Left kidney (tissue), 2 donors: ENCODE measurements around the gene AGAP1. TPM values are rescaled to one million over a fixed set of nuclear protein-coding genes. Genes with fewer than 3 reads are reported as not detected.

Source experiments
- DNase-seq: peaks from one replicate; pipeline ENCODE4 v3.0.0-alpha.2; 2013
- polyA plus RNA-seq: library from polyadenylated mRNA; unstranded; fragments of 120-200 nt; gene quantifications from one replicate; pipeline ENCODE4 v1.2.1, GENCODE V29; 2013; ENCODE audit not compliant: insufficient read length

Gene AGAP1
- polyA plus RNA-seq, 1 donor, result 21.2 TPM

DNA sequence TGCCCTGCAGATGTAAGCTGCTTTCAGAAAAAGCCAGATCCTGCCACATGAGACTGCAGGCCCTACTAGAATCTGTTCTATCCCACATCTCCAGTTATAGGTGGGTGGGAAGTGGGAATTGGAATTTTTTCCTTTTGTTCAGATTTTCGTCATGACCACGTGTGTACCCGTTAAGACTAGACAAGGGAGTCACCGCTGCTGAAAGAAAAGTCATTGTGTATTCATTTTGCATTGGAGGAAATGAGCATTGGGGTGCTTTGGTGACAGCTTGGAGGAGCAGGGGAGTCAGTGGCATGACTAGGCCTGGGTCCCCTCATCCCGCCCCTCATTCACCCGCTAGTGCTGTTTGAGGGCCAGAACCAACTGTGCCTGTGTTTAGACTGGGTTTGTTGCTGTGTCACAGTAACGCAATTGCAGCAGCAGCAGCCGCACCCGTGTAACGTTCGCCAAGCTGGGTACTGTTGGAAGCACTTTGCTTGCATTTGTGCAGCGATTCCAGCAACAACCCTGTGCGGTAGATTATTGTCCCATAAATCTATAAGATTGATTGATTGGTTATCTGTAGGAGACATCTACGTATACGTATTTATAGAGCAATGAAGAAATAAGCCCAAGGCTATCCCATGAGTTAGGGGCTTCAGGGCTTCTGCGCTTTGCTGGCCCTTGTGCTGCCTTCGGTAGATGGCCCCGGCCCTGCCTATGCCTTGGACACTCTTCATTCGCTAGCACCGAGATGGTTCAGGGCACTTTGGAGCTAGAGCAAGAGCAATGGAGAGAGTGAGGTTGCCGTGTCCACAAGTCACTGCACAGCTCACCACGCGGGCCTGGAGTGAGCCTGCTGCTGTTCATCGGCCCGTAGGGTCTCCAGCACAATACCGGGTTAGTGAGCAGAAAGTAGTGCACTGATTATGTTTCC lies 194.9 kb downstream of the AGAP1 start:
- DNase-seq, result no peak

DNA sequence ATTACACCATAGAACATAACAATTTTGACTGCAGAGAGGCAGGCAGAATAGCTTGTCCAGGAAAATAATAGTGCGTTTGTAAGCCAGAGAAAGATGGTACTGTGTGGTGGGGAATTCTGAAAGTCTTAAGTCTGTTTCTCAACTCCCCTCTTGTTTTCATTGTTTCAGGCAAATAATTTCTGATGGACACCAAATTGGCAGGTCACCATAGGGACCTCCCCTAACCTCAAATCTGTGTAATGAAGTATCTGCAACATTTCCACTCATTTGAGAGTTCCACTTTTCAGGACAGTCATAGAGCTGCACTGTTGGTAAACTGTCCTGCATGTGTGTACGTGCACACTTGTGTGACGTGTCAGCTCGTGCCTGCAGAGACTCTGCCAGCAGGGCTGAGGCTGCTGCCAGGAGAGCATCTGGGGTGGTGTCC lies 195.6 kb downstream of the AGAP1 start:
- no peak for DNase-seq

DNA sequence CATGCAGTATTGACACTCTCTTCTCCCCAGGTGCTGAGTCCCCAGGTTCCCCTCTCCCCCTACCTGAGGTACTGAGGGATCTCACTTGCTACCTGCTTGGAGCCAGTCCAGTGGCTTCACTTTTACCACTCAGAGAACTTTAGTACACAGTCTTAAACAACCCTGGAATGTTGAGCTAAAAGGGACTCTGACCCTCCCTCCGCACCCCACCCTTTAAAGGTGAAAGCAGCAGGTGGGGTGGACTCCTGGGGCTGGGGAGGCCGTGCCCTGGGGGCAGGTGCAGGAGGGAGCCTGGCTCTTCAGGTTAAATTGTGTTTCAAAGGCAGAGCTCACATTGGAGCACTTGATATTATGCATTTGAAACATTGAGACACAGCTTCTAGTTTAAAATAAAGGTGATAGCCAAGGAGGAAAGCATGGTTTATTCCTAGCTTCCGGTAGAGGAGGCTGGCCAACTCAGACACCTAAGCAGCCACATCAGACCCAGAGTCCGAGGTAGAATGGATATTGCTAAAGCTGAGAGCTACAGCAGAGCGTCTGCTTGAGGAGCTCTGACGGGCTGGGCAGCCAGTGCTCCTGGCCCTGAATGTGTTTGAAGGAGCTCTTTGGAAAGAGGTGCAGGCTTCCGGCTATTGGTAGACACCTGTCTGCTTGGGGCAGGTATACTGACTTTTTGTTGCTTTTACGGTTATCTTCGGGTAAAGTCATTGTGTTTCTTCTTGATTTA lies 196.4 kb downstream of the AGAP1 start:
- DNase-seq, result no peak

DNA sequence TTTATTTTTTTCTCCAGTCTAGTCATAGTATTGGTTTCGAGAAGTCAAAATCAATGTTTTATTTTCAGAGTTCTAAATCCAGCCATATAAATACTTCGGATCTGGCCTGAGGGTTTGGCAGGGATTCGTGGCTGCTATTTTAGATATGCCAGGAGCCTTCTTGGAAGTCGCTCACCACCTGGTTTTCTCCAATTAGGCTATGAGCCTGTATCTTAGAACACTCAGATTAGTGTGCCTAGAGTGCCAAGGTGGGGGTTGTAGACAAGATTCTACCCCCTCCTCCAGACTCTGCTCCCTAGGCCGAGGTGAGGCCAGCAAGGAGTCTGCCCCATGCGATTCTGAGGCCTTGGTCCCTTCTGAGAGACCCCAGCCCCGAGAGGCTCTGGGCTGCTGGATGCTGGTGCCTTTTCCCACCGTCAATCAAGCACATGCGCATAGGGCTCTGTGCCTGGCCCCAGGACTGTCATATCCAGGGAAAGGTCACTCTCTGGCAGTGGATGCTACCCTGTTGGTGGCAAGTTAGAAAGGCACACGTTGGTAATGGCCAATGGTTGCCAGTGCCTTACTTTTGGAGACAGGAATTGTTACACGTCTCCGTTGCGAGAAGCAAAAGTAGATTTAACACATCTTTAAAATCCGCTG lies 197.1 kb downstream of the AGAP1 start:
- DNase-seq, result no peak

DNA sequence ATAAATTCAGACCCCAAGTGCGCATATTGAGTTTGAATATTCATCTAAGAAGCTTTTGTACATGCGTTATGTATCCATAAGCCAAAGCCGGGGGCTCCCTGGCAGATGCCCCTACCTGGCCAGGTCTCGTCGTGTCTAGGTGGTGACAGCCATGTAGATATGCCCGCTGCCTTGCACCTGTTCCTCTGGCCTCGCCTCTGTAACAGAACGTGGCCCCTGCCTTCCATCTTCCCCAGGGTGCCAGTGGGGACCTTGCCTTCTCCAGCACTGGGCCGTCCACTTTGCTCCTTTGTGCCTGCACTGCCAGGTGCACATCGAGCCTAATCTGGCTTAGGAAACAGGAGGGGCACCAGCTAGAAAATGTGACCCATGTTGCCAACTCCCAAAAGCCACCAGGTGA lies 198.2 kb downstream of the AGAP1 start:
- DNase-seq, result no peak

DNA sequence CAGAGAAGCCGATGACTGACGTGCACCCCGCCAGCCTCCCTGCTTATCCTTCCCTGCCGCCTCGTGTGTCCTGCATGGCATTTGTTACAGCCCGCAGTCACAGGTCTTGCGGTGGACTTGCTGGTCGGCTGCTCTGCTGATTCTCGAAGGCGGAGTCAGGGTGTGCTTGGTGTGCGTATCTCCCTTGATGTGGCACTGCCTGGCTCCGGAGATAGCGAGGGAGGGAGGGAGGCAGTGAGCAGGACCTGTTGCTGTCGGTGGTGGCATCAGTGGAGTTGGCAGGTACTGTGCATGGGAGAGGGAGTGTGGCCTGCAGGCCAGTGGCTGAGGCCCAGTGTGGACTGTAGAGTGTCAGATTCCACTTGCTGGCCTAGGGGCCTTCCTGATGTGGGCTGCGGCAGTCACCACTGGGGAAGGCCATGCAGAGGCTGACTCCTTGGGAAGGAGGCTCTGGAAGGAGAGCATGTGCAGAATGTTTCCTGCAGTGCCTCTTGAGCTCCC lies 198.9 kb downstream of the AGAP1 start:
- no peak for DNase-seq

DNA sequence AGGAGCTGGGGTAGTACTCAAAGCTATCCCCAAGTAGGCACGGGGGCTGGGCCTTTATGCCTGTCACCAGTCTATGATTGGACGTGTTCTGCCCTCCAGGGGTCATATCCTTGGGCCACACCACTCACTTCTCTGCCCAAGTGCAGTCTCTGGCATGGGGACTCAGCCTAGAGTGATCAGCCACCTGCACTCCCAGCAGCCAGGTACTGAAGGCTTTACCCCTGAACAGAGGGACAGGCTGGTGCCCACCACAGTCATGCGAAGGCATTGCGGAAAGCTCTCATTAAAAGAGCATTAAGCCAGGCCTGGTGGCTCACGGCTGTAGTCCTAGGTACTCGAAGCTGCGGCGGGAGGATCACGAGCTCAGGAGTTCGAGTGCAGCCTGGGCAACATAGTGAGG lies 199.4 kb downstream of the AGAP1 start:
- DNase-seq, result no peak

DNA sequence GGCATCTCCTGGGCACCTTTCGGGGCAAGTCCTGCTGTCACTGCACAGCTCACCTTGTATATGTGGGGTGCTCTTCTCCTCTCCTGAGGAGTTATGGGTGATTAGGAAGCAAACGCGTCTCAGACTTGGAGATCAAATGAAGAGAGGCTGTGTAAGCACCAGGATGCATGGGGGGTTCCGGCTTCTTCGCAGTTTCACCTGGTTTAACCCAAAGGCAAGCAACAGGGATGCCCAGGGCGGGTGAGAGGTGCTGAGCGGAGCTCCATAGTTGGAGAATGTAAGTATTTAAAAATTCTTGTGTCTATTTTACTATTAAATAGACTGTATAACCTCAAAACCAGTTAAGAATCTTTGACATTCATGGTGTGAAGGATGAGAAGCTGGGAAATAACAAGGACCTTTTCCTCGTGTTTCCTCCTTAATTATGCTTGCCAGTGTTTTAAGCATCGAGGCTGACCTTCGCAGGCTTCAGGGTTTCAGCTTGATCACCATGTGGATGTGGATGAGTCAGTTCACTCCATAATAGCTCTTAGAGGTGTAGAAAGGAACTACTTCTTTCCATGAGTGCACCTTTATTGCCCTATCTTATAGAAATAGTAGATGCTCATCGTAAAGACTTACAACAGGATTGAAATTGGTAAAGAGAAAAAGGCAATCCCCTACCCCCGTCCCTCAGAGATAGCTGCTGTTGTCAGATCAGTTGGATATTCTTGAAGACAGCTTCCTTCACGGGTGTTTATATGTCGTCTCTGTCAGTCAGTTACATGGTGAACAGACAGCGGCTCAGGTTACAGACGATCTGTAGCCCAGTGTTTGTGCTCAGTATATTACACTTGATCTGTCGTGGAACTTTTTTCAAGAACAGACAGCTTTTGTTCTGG lies 201.1 kb downstream of the AGAP1 start:
- DNase-seq, result peak; percentile 21

DNA sequence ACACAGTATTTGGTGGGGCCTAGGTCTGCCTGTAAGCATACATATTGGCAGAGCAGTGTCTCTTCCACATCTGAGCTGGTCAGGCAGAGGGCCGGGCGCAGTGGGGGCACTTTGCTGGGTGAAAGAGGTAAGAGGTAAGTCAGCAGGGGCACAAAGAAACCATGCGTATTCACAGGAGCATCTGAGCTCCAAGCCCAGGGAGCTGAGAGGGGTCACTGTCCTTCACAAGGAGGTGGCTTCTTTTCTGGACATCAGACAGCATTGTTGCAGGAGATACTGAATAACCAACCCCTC lies 201.7 kb downstream of the AGAP1 start:
- DNase-seq, result no peak

DNA sequence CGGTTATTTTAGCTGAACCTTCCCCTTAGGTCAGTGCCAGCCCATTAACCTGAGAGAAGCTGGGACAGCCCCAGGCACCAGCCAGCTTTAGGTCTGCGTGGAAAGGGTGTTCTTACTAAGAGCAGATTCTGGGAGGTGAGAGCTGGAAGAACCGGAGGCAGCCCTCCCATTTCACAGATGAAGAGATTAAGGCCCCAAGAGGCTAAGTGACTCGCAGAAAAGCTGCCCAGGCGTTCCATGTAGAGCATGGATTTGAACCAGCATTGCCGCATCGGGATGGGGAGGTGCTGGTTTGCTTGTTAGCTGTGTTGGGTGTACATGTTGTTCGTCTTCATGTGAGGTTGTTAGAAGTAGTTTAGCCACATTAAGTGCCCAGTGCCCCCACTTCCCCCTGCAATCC lies 203.2 kb downstream of the AGAP1 start:
- DNase-seq, result no peak

DNA sequence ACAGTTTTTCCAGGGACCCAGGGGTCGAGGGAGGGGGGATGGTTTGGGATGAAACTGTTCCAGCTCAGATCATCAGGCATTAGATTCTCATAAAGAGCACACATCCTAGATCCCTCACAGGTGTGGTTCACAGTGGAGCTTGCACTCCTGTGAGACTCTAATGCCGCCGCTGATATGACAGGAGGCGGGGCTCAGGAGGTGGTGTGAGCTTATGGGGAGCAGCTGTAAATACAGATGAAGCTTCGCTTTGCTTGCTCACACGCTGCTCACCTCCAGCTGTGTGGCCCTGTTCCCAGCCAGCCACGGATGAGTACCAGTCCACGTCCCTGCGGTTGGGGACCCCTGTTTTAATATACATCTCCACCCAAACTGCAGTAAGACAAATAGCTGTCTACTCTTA lies 204.2 kb downstream of the AGAP1 start:
- no peak for DNase-seq

DNA sequence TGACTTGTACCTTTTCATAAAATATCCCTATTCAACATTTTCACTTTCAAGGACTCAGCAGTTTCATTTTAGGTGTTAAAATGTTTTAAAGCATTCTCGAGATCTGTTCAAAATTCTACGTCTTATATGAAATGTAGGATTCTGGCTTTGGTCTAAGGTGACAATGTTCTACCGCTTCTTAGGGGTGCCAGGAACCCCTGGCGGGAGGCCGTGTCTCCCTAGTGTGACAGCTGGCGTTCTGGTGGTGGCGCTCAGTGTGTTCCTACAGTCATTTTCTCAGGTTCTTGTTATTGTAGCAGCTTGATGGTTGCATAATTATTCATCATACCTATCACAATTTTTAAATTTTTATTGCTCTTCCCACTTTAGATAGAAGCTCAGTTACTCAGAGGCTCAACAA lies 204.6 kb downstream of the AGAP1 start:
- no peak for DNase-seq

DNA sequence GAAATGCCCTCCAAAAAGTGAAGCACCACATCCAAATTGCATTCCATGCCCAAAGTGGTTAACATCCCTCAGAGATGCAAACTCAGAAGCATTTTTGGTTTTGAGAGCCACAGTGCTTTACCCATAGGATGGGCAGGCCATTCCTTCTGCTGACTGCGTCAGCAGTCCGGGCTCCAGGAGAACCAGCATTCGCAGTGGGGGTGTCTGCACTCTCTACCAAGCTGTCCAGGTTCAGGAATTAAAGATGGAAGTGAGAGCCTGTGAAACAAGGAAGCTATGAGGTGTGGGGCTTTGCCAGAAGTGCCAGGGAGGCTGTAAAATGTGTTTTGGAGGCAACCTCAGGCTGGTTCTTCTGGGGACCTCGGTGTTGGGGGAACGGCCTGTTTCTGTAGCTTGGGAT lies 205.7 kb downstream of the AGAP1 start:
- DNase-seq, result no peak

DNA sequence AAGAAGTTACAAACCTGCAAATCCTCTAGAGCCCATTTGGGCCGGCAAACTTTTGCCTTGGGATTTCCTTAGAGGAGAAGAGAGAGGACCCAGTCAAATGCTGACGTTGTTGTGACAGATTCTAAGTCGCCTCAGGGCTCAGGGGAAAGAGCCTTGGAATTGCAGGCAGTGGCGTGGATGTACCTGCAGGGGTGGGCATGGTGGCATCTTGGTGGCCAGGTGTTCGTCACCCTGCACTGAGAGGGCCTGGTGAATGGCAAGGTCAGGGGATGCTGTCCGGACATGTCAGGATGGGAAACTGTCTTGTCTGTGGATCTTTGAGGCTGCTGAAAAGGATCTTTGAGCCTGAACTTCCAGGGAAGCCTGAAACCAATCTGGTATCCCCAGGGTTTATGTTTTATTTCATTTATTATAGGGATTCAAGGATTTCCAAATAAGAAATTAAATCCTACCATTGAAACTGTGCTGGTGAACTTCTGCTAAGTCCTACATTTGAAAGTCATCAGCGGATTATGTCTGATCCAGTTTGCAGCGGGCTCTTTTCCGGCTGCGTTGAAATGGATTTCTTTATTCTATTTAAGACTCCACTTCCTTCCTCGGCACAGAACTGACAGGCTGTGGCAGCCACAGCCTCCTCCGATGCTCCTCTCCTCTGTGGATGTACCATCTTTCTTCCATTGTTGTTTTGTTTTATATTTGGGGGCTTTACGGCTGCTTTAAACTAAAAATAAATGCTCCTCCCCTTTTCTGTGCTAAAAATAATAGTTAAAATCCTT lies 207.6 kb downstream of the AGAP1 start:
- DNase-seq, result no peak

DNA sequence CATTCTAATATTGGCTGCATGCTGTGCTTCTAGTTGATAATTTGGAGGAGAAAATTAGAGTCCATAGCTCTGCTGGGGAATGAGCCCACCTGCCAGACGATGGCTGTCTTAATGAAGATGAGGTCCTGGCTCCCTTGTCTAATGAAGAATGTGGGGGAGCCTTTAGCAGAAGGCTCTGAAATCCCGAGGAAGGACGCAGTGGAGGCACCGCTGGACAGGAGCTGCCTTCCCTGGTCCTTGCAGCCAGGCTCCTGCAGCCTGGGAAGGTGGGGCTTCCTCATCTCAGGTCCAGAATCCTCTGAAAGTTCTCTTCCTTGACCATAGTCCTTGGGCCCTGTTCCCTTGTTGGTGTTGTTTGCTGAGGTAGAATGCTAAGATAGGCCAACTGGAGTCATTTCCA lies 208.3 kb downstream of the AGAP1 start:
- no peak for DNase-seq

DNA sequence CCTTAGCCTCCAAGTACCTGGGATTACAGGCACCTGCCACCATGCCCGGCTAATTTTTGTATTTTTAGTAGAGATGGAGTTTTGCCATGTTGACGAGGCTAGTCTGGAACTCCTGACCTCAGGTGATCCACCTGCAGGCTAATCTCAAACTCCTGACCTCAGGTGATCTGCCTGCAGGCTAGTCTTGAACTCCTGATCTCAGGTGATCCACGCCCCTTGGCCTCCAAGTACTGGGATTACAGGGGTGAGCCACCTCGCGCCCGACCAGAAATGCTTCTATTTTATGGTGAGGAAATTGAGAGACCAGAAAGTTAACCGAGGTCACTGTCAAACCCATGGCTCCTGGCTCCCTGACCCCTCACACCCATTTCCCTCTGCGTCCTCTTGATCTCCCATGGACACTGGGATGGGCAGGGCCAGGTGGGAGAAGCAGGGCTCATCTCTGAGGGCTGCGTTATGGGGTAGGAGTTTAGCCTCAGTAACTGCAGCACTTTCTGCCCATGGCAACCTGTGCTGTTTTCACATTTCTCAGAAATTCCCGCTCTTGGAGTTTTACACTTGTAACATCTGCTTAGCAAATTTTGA lies 210.0 kb downstream of the AGAP1 start:
- no peak for DNase-seq

DNA sequence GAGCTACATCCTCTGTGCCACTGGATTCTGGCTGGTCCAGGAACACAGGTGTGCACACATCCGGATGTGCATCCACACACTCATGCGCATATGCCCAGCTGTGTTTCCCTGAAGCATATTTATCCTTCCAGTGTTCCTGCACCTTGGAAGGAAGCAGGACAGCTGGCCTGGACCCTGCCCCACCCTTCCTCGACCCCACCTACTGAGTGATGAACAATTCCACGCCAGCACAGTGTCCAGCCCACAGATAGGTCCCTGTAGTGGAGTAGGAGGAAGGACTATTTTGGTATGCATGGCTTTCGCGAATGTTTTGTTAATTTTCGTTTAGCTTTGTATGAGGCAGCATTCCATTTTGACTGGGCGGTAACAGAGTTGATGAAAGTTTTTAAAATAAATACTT lies 211.5 kb downstream of the AGAP1 start:
- no peak for DNase-seq

DNA sequence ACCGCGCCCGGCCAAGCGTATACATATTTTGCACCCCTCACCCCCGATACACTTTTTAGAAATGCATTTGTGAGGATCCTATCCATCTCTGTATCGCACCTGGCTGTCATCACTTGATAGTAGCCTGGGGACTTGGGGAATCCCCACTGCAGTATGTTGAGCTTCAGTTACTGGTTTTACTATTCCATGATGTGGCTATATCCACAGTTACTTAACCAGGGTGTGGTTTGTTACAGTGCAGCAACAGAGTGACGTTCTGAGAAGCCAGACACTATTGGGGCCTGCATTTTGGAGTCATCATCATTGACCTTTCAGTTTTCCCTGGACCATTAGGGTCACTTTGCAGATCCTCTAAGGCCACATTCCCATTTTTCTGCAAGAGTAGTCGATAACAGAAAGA lies 212.7 kb downstream of the AGAP1 start:
- no peak for DNase-seq

DNA sequence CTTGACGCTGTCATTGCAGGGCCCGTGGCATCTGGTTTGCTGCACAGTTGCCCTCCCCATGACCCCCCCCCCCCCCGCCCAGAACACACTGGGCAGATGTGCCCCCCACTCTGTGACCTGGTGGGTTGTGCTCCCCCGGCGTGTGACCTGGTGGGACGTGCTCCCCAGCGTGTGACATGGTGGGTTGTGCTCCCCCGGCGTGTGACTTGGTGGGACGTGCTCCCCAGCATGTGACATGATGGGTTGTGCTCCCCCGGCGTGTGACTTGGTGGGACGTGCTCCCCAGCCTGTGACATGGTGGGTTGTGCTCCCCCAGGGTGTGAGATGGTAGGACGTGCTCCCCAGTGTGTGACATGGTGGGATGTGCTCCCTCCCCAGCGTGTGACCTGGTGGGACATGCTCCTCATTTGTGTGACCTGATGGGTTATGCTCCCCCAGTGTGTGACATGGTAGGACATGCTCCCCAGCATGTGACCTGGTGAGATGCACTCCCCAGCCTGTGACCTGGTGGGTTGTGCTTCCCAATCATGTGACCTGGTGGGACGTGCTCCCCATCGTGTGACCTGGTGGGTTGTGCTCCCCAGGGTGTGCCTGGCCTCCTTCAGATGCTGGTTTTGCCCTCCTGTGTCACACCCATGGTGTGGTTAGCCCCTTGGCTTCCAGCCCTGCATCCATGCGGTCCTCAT lies 213.7 kb downstream of the AGAP1 start:
- DNase-seq, result no peak

DNA sequence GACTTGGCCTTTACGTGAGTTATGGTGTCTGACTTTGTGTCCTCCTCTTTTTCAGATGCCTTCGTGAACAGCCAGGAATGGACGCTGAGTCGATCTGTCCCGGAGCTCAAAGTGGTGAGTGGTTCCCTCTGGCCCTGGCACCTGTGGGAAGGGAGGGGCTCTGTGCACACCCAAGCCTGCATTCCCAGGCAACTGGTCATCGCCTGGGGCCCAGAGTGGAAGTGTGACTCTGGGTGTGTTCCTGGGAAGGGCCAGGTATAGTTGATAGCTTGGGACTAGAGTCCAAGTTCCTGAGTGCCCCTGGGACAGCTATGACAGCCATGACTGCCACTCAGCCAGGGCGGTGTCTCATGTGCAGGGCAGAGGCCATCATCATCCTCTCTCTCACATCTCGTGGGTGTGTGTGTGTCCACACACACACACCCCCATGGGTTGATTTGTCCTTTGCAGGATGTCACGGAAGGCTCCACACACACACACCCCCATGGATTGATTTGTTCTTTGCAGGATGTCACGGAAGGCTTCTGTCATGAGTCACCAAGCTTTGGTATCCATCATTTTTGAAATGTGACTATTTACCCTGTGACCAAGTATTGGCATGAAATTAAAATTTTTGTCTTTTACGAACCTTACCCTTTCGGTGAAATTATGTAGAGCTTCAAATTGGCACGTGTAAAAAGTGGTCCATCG lies 215.4 kb downstream of the AGAP1 start:
- no peak for DNase-seq
